H1 (cell line): ENCODE measurements around the gene C3orf22. TPM values are rescaled to one million over a fixed set of nuclear protein-coding genes. Genes with fewer than 3 reads are reported as not detected.

Source experiments
- CTCF ChIA-PET: fragments of 300-600 bp; sonication (Branson Sonifier 250); formaldehyde crosslinking; loops from one replicate; lab custom pipeline; 2021; ENCODE audit not compliant: partially characterized antibody; lab: Charles Lee
- POLR2A ChIA-PET: fragments of 300-600 bp; sonication (Branson Sonifier 250); formaldehyde crosslinking; loops from one replicate; lab custom pipeline; 2021; ENCODE audit warnings: inconsistent platforms; ENCODE audit not compliant: partially characterized antibody; lab: Charles Lee
- DNase-seq, 2 experiments: peaks; one replicate each; pipeline versions ENCODE4 v3.0.0 to v3.0.0-alpha.2; 2010 to 2022; ENCODE audit warnings: low spot score in 2 of 2, low read depth in 1 of 2, mixed read lengths in 1 of 2
- FAIRE-seq: peaks from 2 replicates; lab custom pipeline; 2011; peaks lifted over from hg19 to GRCh38; lab: Jason Lieb, UNC
- H2AFZ ChIP-seq: 2 replicates; pipeline ENCODE4 v1.8.1; 2012; ENCODE audit warnings: low read length, inconsistent platforms
- H2AK5ac ChIP-seq: 2 replicates; pipeline ENCODE4 v1.6.1; 2013; ENCODE audit warnings: low read depth, low read length
- H2BK120ac ChIP-seq: replicated peaks from 2 replicates; pipeline ENCODE3; 2013; ENCODE audit warnings: low read depth, low read length, inconsistent platforms
- H2BK12ac ChIP-seq: 2 replicates; pipeline ENCODE4 v1.6.1; 2013; ENCODE audit warnings: low read depth, low read length
- H2BK15ac ChIP-seq: 2 replicates; pipeline ENCODE4 v1.6.1; 2013; ENCODE audit warnings: low read length
- H2BK20ac ChIP-seq: 2 replicates; pipeline ENCODE4 v1.6.1; 2013; ENCODE audit warnings: low read length
- H2BK5ac ChIP-seq: 2 replicates; pipeline ENCODE4 v1.6.1; 2013; ENCODE audit warnings: low read depth, low read length
- H3K14ac ChIP-seq: 2 replicates; pipeline ENCODE4 v1.6.1; 2013; ENCODE audit warnings: inconsistent platforms; ENCODE audit not compliant: insufficient read length
- H3K18ac ChIP-seq: 2 replicates; pipeline ENCODE4 v1.6.1; 2013; ENCODE audit warnings: low read length; ENCODE audit errors: extremely low read depth
- H3K23ac ChIP-seq: 2 replicates; pipeline ENCODE4 v1.6.1; 2013; ENCODE audit warnings: inconsistent platforms; ENCODE audit not compliant: insufficient read length
- H3K23me2 ChIP-seq: 2 replicates; pipeline ENCODE4 v1.6.1; 2013; ENCODE audit warnings: low read depth, low read length
- H3K27ac ChIP-seq: 2 replicates; pipeline ENCODE4 v1.6.1; 2011; ENCODE audit warnings: low read depth, low read length, inconsistent platforms
- H3K27me3 ChIP-seq, 4 experiments: replicated peaks in 1 of 4; 1 replicate in 1 of 4; 2 replicates in 3 of 4; pipeline versions ENCODE4 v1.6.1 to v1.8.1; 2011 to 2013; ENCODE audit warnings: low read length in 3 of 4, mild to moderate bottlenecking in 3 of 4, inconsistent platforms in 2 of 4, mixed read lengths in 2 of 4, moderate library complexity in 1 of 4; ENCODE audit not compliant: control insufficient read depth in 3 of 4, insufficient read depth in 3 of 4; ENCODE audit errors: extremely low read depth in 1 of 4
- H3K36me3 ChIP-seq, 4 experiments: 2 replicates each; pipeline versions ENCODE4 v1.6.1 to v1.8.1; 2011 to 2013; ENCODE audit warnings: mild to moderate bottlenecking in 4 of 4, low read length in 3 of 4, moderate library complexity in 2 of 4, control low read depth in 1 of 4, inconsistent platforms in 1 of 4; ENCODE audit not compliant: insufficient read depth in 4 of 4, control insufficient read depth in 2 of 4
- H3K4ac ChIP-seq: replicated peaks from 2 replicates; pipeline ENCODE3; 2013; ENCODE audit warnings: low read length, low read depth, mixed read lengths, inconsistent platforms; ENCODE audit not compliant: insufficient read length
- H3K4me1 ChIP-seq, 4 experiments: replicated peaks in 1 of 4; 1 replicate in 1 of 4; 2 replicates in 3 of 4; pipeline versions ENCODE4 v1.6.1 to v1.8.1; 2011 to 2013; ENCODE audit warnings: low read length in 3 of 4, inconsistent platforms in 2 of 4, mixed read lengths in 1 of 4; ENCODE audit not compliant: insufficient read depth in 4 of 4, control insufficient read depth in 3 of 4
- H3K4me2 ChIP-seq, 2 experiments: 2 replicates each; pipeline versions ENCODE4 v1.6.1 to v1.8.1; 2011 to 2013; ENCODE audit warnings: low read depth in 2 of 2, low read length in 2 of 2, control low read depth in 1 of 2, inconsistent platforms in 1 of 2, mild to moderate bottlenecking in 1 of 2; ENCODE audit not compliant: insufficient read depth in 1 of 2
- H3K4me3 ChIP-seq, 4 experiments: fragments of 200-600, 300-600 bp in 1 of 4; sonication (generic), shearing (Covaris generic), sonication (Bioruptor Twin) in 1 of 4; 2 replicates each; pipeline versions ENCODE4 v1.5.1 to v1.8.1; 2011 to 2016; ENCODE audit warnings: low read length in 4 of 4, low read depth in 3 of 4, control low read depth in 2 of 4, inconsistent platforms in 2 of 4, mild to moderate bottlenecking in 2 of 4, mixed read lengths in 1 of 4, moderate library complexity in 1 of 4; ENCODE audit not compliant: insufficient read depth in 2 of 4; ENCODE audit errors: extremely low read depth in 1 of 4
- H3K56ac ChIP-seq: replicated peaks from 2 replicates; pipeline ENCODE3; 2013; ENCODE audit warnings: low read depth, mild to moderate bottlenecking, mixed read lengths, low read length, inconsistent platforms; ENCODE audit not compliant: insufficient read length
- H3K79me1 ChIP-seq: 2 replicates; pipeline ENCODE4 v1.6.1; 2013; ENCODE audit warnings: low read depth, low read length, control low read depth
- H3K79me2 ChIP-seq, 2 experiments: 2 replicates each; pipeline versions ENCODE4 v1.6.1 to v1.8.1; 2012 to 2013; ENCODE audit warnings: low read length in 2 of 2, mild to moderate bottlenecking in 2 of 2, inconsistent platforms in 1 of 2; ENCODE audit not compliant: insufficient read depth in 2 of 2, control insufficient read depth in 1 of 2
- H3K9ac ChIP-seq, 4 experiments: replicated peaks in 1 of 4; 1 replicate in 1 of 4; 2 replicates in 3 of 4; pipeline versions ENCODE4 v1.6.1 to v1.8.1; 2011 to 2013; ENCODE audit warnings: low read depth in 3 of 4, low read length in 3 of 4, control low read depth in 2 of 4, mild to moderate bottlenecking in 2 of 4, moderate library complexity in 2 of 4, inconsistent platforms in 1 of 4; ENCODE audit errors: extremely low read depth in 1 of 4
- H3K9me3 ChIP-seq, 2 experiments: 2 replicates each; pipeline versions ENCODE4 v1.6.1 to v1.8.1; 2012 to 2013; ENCODE audit warnings: mild to moderate bottlenecking in 2 of 2, moderate library complexity in 2 of 2, control low read depth in 1 of 2, inconsistent platforms in 1 of 2, low read depth in 1 of 2, low read length in 1 of 2, mixed read lengths in 1 of 2; ENCODE audit not compliant: insufficient read depth in 2 of 2
- H4K20me1 ChIP-seq, 2 experiments: replicated peaks in 1 of 2; 2 replicates each; pipeline versions ENCODE3 to v1.8.1; 2011 to 2013; ENCODE audit warnings: inconsistent platforms in 2 of 2, low read length in 2 of 2, mild to moderate bottlenecking in 1 of 2; ENCODE audit not compliant: insufficient read depth in 2 of 2, control insufficient read depth in 1 of 2
- H4K5ac ChIP-seq: 2 replicates; pipeline ENCODE4 v1.6.1; 2013; ENCODE audit warnings: low read length, low read depth, mixed read lengths, inconsistent platforms; ENCODE audit not compliant: insufficient read length
- H4K8ac ChIP-seq: 2 replicates; pipeline ENCODE4 v1.8.0; 2013; ENCODE audit warnings: mild to moderate bottlenecking, moderate library complexity, low read length, inconsistent platforms; ENCODE audit not compliant: insufficient read depth; ENCODE audit errors: extremely low read depth
- H4K91ac ChIP-seq: replicated peaks from 2 replicates; pipeline ENCODE3; 2013; ENCODE audit warnings: low read length, mixed read lengths, inconsistent platforms; ENCODE audit not compliant: insufficient read length
- ATF2 ChIP-seq: IDR thresholded peaks from 2 replicates; pipeline ENCODE4 v1.6.1; 2012; ENCODE audit warnings: low read length, inconsistent platforms
- CBX8 ChIP-seq: fragments of 300-800, 300-1000 bp; sonication (generic); IDR thresholded peaks from 2 replicates; pipeline ENCODE4 v1.7.1; 2016; ENCODE audit warnings: low read depth, low read length, borderline replicate concordance
- GTF2F1 ChIP-seq: IDR thresholded peaks from 2 replicates; pipeline ENCODE4 v1.6.1; 2012; ENCODE audit warnings: low read depth, low read length, improper control_type of control experiment, borderline replicate concordance
- POU5F1 ChIP-seq: IDR thresholded peaks from 2 replicates; pipeline ENCODE4 v1.6.1; 2011; ENCODE audit warnings: low read depth, mild to moderate bottlenecking, low read length, moderate library complexity
- RBBP5 ChIP-seq: IDR thresholded peaks from 2 replicates; pipeline ENCODE4 v1.7.1; 2012; ENCODE audit warnings: low read depth, mild to moderate bottlenecking, inconsistent platforms, low read length, moderate library complexity, borderline replicate concordance
- RFX5 ChIP-seq: IDR thresholded peaks from 2 replicates; pipeline ENCODE4 v1.6.1; 2011; ENCODE audit warnings: low read depth, low read length, improper control_type of control experiment, borderline replicate concordance
- TEAD4 ChIP-seq: IDR thresholded peaks from 2 replicates; pipeline ENCODE4 v1.6.1; 2012; ENCODE audit warnings: low read depth, low read length, inconsistent platforms, mixed read lengths
- WGBS, 2 experiments: shearing (Covaris generic) in 1 of 2; methylation state at CpG; one replicate each; pipeline versions ENCODE4 v1.1.6 to v1.1.7; 2013 to 2015; ENCODE audit warnings: low lambda C conversion rate in 2 of 2, mixed read lengths in 2 of 2, inconsistent platforms in 1 of 2, low coverage in 1 of 2, missing lambda C conversion rate in 1 of 2; ENCODE audit not compliant: insufficient replicate concordance in 2 of 2, insufficient coverage in 1 of 2, insufficient read length in 1 of 2; ENCODE audit errors: extremely low coverage in 1 of 2, missing lambda C conversion rate in 1 of 2; 5-methylcytosine and 5-hydroxymethylcytosine counted together
- polyA plus RNA-seq, 7 experiments: library from polyadenylated mRNA; depleted of rRNA in 3 of 7; stranded (reverse) in 5 of 7; unstranded in 2 of 7; fragments of >200 nt in 5 of 7; fragments of 200-250 nt in 2 of 7; gene quantifications; 1 replicate in 5 of 7; 2 replicates in 1 of 7; 4 replicates in 1 of 7; pipeline versions ENCODE4 v1.2.1 to v1.2.3, GENCODE V29; 2011 to 2013; ENCODE audit warnings: missing spikeins in 2 of 7, mixed read lengths in 2 of 7
- total RNA-seq: library from RNA; stranded (reverse); fragmentation: NEBNext Ultra II Directional; extraction: Animal tissue kit (Norgen Biotek cat#: 25700); gene quantifications from 2 replicates; pipeline ENCODE4 v1.2.1, GENCODE V29; 2021

The C3orf22 gene
- total and polyA plus RNA-seq, 2 of the 8 experiments (the other 6 are each of a cell fraction or from before 2014, with no cell fraction given) = not detected

GRCh38 chr3:126528800-126529541 is 29.8 kb downstream of the C3orf22 start:
- no peak overlapping the region for H2AK5ac ChIP-seq

More at GRCh38 chr3:126528800-126529541, 29.8 kb downstream of the C3orf22 start:
- H4K91ac ChIP-seq = peak overlapping the region; percentile 30
- no peak overlapping the region for H3K27ac ChIP-seq
- peaks cover 7% of the 10 kb centered on the region; the same call in 1 of the 2 replicates for H3K23me2 ChIP-seq
- ChIA-PET POLR2A (no interaction called here), CTCF (interaction anchor here (0.5 to 0.6 kb wide), 2 partner anchors 634 to 835 kb away, joined by 3 read pairs; no protein-coding TSS in a partner anchor)
- peak overlapping the region; percentile 75; the same call in 1 of the 2 replicates for H2BK12ac ChIP-seq
- H3K56ac ChIP-seq = no peak overlapping the region
- H3K4ac ChIP-seq = no peak overlapping the region
- no peak overlapping the region for H3K4me3 ChIP-seq
- peaks cover 0 to 4% of the 10 kb centered on the region in 2 experiments for H4K20me1 ChIP-seq
- peaks cover 0 to 11% (median 5%) of the 10 kb centered on the region in 4 experiments; a peak in 6 of 7 replicates for H3K4me1 ChIP-seq
- no peaks in the 10 kb centered on the region for H3K9me3 ChIP-seq
- H3K4me2 ChIP-seq = no peak overlapping the region
- DNase-seq (no peak), FAIRE-seq (no peak)
- WGBS, 2 experiments = 82% methylated on average over 14 of the region's 14 CpGs; no CpG with 5 or more reads in 1 of the 2 experiments
- no peak overlapping the region for H2BK15ac ChIP-seq
- no peak overlapping the region for H3K23ac ChIP-seq
- H3K79me1 ChIP-seq = no peaks in the 10 kb centered on the region
- H3K36me3 ChIP-seq = no peaks in the 10 kb centered on the region
- H2AFZ ChIP-seq = no peak overlapping the region
- H2BK120ac ChIP-seq = no peak overlapping the region
- no peak overlapping the region for H4K5ac ChIP-seq
- H2BK5ac ChIP-seq = no peak overlapping the region
- H3K79me2 ChIP-seq = no peaks in the 10 kb centered on the region
- H4K8ac ChIP-seq = no peak overlapping the region
- no peak overlapping the region for H2BK20ac ChIP-seq
- TF ChIP-seq TEAD4 (peak; percentile 53; the same call in 1 of the 2 replicates), ATF2 (no peak), RBBP5 (no peak), GTF2F1 (no peak), CBX8 (no peak), RFX5 (no peak), POU5F1 (no peak)
- no peak overlapping the region for H3K18ac ChIP-seq
- no peak overlapping the region for H3K9ac ChIP-seq
- no peak overlapping the region for H3K14ac ChIP-seq
- peaks cover 0 to 5% (median 2%) of the 10 kb centered on the region in 4 experiments; a peak in 3 of 7 replicates for H3K27me3 ChIP-seq
